DMS153 treated with DMSO at 0.1 percent for 48 hours (cell line): ENCODE measurements around the gene FGF2.
"Not testable (repeated sequence)": the region's sequence is repeated elsewhere in the genome, so short reads cannot be mapped to it uniquely, and the experiment has no call there.

Experiments
- DNase-seq: peaks from one replicate; lab custom pipeline; 2025; ENCODE audit not compliant: unreplicated experiment; lab: John Stamatoyannopoulos, UW

The FGF2 gene

DNA sequence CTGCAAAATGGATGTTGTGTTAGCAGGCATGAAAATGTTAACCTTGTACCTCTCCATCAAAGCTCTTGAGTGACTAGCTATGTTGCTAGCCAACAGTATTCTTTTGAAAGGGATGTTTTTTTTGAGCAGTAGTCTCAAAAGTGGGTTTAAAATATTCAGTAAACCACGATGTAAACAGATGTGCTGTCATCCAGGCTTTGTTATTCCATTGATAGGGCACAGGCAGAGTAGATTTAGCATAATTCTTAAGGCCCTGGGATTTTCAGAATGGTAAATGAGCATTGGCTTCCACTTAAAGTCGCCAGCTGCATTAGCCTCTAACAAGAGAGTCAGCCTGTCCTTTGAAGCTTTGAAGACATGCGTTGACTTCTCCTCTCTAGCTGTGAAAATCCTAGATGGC is 18.4 kb downstream of the FGF2 start:
- no peak for DNase-seq

DNA sequence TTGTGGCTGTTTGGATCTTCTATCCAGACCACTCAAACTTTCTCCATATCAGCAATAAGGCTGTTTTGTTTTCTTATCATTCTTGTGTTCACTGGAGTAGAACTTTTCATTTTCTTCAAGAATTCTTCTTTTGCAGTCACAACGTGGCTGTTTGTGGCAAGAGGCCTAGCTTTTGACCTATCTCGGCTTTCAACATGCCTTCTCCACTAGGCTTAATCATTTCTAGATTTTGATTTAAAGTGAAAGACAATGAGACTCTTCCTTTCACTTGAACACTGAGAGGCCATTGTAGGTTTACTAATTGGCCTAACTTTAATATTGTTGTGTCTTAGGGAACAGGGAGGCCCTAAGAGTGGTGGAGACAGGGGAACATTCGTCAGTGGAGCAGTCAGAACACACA is 19.1 kb downstream of the FGF2 start:
- no peak for DNase-seq

DNA sequence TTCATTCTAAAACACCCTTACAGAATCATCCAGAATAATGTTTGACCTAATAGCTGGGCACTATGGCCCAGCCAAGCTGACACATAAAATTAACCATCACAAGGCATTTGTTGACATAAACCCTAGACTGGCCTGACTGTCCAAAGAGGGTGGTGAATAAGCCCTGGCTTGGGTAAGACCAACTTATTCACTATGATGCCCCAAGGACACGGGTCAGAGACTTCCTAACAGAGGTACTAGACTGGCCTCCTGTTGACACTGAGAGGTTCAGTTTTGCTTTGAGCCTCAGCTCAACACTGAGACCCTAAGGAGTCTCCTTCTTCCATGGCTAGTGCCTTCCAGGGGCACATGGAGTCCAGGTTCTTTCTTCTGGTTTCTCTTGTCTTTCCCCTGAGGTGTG is 21.3 kb downstream of the FGF2 start:
- DNase-seq: no peak

DNA sequence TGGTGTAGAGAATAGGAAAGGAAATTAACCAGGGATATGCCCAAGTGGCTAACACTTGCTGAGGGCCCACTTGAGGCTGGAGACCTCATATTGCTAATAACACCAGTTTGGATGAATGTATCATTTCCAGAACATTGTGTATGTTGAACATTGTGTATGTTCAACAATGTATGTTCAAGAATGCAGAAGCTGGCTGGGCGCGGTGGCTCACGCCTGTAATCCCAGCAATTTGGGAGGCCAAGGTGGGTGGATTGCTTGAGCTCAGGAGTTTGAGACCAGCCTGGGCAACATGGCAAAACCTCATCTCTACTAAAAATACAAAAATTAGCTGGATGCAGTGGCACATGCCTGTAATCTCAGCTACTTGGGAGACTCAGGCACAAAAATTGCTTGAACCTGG is 23.2 kb downstream of the FGF2 start:
- DNase-seq: not testable (repeated sequence)

DNA sequence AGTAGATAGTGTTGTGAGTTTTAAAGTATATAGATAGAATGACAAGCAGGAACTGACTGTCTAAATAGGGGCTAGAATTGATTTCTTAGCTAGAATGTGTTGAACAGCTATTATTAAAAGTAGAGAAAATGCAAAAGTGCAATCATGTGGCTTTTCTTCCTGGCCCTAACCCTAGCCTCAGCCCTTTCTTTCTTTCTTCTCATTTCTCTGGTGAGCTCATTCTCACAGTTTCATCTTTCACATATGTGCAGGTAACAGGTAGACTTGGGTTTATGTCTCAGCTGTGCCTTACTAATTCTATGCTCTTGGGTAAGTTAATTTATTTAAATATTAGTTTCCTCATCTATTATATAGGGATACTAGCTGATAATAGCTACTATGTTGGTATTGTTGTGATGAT is 24.9 kb downstream of the FGF2 start:
- DNase-seq: no peak

DNA sequence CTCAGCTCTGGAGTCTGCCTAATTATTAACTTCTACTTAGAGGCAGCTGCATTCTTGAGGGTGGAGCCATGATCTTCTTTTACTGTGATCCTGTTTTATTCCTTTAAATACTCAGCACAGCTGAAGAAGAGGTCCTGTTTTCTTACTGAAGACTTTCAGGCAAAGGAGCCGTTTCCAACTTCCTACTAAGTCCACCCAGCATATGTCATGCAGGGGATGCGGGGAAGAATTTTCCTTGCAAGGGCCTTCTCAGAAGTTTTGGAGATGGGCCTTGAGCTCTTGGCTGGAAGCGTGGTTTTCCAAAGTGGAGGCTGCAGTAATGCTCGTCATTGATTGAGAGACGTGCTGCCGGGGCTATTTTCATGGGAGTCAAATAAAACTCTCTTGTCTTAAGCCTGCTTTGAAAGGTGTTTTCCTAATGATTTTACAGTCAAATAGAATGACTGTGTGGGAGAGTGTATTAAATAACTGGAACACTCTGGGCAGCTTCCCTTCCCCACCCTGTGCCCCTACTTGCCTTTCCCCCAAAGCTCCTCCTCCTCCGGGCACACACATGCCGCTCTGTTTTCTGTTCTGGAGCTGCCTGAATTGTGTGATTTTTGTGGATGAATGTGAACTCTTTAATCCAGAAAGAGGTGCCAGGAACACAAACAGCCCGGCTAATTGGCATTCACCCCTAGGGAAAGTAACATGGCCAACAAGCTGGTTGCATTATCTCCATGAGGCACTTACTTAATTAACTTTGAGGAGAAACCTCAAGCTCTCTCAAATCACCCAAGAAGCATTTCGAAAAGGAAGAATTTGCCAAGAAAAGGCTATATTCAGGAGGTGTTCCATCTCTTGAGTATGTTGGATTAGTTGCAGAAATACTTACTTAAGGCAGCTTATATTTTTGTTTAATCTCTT is 28.1 kb downstream of the FGF2 start:
- DNase-seq: no peak

DNA sequence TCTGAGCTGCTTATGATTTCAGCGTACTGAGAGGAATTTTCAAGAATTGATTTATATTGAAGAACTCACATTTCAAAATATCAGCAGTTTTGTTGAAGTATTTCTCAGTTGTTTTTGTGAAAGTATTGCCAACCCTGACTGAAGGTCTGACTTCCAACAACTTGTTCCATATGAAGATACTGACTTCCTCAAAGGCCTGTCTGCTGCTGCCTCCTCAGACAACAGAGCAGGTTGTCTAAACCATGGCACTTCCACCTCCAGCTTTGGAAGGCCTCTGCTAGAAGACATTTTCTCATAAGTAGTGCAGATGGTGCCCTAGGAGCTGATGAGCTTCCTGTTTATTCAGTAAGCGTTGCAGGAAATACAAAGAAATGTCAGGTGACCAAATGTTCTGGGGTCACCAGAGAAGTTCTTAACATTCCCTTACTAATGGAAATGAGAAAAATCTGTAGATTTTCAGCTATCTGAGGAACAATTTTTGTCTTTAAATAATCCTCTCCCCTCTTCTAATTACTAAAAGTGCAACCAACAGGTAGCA is 28.8 kb downstream of the FGF2 start:
- DNase-seq: no peak

DNA sequence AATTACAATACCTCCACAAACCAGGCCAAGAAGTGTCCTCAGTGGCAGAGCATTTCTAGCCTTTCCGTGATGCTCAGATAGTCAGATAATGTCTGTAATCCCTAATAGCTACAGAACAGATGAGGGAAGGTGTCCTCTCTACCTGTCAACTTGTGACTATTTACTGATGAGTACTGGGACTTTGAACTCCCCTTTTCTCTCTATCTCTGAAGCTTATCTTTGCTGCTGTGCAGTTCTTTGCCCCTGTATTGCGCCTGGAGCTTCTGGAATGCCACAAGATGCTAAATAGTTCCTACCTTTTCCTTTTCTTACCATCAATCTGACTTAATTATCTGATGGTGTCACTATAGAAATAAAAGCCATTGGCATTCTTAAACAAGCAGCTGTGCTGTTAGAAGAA is 30.5 kb downstream of the FGF2 start:
- DNase-seq: no peak

DNA sequence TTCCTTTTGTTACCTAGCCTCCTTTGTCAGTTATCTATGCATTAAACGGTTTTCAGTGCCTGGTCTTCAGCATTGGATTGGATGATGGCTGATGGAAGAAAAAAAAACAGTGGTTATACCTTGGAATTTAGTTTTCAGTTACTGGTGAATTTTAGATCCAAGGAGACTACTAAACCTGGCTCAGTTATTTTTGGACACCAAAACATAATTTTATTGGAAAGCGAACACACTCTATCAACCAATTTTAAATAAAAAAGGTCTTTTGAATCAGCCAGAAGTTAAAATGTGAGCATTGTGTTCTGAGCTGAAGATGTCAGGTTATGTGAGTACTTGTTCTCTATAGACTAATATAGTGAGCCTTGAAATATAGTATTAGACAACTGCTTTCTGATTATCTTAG is 32.1 kb downstream of the FGF2 start:
- DNase-seq: no peak

DNA sequence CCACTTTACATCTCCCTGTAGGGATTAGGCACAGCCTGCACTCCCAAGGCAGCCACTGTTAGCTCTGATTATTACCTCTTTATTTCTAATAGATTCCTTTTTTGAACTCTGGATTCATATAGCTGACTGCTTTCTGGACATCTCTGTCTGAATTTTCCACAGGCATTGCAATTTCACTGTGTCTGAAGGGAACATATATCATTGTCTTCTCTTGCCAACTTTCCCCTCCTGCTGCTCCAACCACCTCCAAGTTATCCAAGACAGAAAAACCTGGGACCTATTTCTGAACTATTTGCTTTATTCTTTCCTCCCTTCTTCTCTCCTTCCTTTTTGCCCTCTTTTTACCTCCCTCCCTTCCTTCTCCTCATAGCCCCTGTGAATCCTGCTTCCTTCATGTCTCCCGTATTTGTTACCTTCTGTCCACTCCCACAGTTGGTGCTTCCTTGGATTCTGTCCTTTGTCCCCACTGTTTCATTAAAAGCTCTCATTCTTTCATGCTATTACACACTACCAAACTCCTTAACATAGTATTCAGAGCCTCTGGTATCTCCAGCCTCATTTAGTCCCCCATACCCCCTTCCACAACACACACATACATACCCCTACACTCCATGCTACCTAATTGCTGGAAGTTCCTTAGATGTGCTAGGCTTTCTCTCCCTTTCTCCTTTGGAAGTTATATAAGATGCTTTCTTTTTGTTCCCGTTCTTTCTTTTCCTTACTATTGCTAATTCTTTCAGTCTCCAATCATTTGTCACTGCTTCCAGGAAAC is 34.7 kb downstream of the FGF2 start:
- no peak for DNase-seq

DNA sequence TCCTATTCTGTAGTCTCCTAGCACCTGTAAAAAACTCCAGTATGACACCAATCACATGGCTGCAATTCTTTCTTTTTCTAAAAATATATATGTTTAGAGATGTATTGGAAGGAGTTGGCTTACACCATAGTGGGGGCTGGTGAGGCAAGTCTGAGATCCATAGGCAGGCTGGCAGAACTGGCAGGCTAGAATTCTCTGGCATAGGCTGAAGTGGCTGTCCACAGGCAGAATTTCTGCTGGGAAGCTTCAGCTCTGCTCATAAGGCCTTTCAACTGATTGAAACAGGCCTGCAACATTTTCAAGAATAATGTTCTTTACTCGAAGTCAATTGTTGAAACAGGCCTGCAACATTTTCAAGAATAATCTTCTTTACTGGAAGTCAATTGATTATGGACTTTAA is 37.0 kb downstream of the FGF2 start:
- no peak for DNase-seq

DNA sequence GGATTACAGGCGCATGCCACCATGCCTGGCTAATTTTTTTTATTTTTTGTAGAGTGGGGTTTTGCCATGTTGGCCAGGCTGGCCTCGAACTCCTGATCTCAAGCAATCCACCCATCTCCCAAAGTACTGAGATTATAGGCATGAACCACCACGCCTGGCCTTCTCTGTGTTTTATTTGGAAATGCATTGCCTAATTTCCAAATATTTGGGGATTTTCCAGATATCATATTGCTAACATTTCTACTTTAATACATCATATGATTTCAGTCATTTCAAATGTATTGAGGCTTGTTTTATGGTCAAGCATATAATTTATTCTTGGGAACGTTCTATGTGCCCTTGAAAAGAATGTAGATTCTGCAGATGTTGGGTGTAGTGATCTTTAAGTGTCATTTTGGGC is 38.8 kb downstream of the FGF2 start:
- no peak for DNase-seq

DNA sequence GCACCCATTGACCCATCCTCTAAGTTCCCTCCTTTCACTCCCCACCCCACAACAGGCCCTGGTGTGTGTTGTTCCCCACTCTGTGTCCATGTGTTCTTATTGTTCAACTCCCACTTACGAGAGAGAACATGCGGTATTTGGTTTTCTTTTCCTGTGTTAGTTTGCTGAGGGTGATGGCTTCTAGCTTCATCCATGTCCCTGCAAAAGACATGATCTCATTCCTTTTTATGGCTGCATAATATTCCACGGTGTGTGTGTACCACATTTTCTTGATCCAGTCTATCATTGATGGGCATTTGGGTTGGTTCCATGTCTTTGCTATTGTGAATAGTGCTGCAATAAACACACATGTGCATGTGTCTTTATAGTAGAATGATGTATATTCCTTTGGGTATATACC is 41.6 kb downstream of the FGF2 start:
- not testable (repeated sequence) for DNase-seq

DNA sequence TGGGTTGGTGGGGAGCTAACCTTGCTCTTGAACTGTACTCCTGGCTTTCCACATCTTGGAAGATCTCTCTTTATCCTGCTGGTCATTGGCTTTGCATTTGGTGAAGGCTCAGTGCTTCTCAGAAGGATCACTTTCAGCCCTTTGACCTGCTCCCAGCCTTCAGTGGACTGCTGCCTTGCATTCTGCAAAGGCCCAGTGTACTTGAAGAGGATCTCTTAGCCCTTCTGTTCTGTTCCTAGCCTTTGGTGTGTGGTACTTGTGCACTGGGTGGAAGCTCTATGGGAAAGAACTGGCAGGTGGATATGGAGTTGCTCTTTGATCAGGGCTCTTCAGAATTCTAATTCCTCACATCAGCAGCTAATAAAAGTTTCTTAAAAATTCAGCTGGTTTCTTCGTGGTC is 46.5 kb downstream of the FGF2 start:
- DNase-seq: no peak

DNA sequence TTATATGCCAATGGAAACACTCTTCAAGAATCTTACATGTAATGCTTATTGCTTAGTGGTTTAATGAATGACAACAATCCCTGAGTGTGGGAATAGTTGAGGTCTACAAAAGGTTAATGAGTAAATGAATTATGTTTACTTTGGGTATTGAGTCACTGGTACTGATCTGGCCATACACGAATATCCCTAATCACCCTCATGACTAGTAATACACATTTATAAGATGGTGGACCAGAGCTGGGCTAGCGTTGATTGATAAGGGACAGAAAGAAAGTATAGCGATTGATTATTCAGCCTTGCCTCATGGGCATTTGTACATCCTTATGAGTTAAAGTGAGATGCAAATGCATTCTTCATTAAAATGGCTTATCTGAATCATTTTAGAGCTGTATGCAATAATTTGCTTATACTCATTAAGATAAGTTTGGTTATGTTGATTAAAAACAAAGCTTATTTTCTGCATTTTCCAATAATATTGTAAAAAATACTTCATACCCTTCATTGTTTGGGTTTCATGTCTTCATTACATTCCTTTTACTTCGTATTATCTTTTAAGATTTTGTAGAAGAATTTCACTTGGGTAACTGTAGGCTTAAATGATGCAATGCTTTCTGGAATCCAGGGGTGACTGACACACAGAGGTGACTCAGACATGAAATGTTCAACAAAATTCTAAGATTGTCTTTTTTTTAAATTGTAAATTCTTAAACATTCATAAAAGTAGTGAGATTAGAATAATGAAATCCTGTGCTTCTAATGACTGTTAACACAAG is 47.4 kb downstream of the FGF2 start:
- DNase-seq: no peak

DNA sequence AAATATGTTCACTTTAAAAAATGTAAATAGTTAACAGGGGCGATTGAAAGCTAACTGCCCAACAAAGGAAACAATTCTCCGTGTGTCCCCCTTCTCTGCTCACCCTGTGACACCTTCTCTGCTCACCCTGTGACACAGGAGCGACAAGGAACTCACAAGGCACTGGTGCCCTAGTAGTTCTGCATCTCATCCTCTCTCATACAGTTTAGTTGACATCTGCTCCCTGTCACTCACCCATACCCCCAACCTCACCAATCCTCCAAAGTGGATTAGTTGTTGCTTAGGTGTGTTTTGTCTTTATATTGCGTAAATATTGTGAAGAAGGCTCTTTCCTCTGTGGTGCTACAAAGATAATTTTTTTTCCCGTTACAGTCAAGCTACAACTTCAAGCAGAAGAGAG is 49.3 kb downstream of the FGF2 start:
- no peak for DNase-seq

DNA sequence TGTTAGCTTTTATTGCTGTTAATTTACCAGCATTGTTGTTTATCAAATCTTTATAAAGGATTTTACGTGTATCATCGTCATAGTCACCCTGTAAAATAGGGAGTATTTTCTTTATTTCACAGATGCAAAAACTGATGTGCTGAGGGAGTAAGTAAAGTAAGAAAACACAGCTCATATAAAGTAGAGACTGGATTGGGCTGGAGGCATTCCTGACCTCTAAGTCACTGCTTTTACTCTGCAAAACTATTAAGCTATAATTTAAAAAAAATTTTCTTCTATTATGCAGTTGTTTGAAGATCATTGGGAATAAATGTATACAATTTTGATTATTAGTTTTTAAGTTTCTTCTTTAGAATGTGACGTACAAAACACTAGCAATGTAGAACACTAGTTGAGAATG is 49.8 kb downstream of the FGF2 start:
- DNase-seq: no peak

DNA sequence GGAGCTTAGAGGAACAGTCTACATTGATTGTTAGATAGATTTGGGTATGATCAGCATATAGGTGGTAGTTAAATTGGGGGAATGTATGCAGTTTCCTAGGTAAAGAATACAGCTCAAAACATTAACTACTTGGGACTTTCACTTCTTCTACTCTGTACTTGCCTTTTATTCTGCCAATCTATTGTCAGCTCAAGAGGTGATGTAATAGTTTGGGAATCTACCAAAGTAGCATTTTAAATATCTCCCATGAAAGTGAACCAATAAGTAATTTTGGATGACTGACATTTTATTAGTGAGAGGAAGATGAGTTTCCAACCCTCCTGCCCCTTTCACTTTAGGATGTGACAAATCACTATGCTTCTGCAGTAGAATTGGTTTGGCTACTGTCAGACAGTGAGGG is 52.4 kb downstream of the FGF2 start:
- DNase-seq: no peak

DNA sequence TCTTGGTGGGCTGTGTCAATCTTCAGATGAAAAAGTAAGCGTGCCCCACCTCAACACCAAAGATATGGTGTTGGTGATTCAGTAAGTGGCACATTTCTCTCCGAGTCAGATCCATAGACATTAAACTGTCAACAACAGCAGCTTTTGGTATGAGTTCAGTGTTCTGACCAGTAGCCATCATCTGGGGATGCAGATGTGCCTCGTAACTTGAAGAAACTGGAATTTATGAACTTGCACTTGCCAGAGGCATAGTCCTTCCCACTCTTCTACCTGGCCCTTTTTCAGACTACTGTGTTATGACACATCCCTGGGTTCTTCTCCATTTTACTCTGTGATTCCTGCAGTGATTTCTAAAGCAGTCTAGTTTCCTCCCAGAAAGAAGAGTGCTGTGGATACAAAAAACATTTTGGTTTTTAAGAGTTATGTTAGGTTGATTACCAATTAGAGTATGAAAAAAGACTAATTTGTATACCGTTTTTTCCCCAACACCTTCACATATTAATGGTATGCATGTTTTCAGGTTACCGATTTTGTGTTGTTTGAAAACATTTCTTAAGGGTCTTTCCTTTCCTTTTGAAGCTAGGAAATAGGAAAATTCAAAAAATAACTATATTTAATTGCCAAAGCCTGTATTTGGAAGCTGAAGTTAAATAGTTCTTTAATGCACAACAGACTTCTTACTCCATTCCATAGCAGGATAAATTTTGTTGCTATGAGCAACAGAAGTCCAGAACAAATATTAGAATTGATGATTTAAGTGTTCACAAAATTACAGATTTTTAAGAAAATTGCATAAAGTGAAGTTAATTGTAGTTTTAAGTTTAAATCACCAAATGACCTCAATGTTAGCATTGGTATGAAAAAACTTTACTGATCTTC is 56.5 kb downstream of the FGF2 start:
- no peak for DNase-seq

DNA sequence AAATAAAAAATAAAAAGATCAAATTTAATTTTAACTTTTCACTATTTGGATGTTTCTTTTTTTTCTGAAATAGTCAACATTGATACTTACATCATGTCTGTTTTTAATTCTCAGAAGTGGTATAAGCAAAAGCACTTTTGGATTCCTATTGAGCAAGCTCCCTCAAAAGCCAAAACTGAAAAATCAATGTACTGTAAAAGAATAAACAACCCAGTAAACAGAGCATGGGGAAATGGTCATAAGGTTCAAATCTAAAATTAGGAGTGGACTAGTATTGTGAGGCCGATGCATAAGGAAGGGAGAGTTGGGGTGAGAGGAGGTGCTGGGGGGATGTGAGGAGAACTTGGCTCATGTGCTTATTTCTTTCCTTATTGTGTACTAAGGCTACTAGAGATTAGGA is 57.9 kb downstream of the FGF2 start:
- no peak for DNase-seq
